Tibial nerve (tissue), 4 donors: ENCODE results near the gene ADD2. TPM values are rescaled to one million over a fixed set of nuclear protein-coding genes. Genes with fewer than 3 reads are reported as not detected.

Experiments used
- DNase-seq, 2 donors: peaks; one replicate each; pipeline ENCODE4 v3.0.0-alpha.2; 2019; ENCODE audit warnings: low spot score in 2 of 2
- H3K27ac ChIP-seq, 4 donors: fragments of 200-600 bp; sonication (generic) in 3 of 4; one replicate each; pipeline ENCODE4 v1.5.1; 2017 to 2019; ENCODE audit warnings: mild to moderate bottlenecking in 1 of 4
- H3K27me3 ChIP-seq, 2 donors: fragments of 200-600 bp; sonication (generic) in 1 of 2; one replicate each; pipeline versions ENCODE4 v1.5.1 to v1.6.0; 2017 to 2019
- H3K36me3 ChIP-seq, 3 donors: fragments of 200-600 bp; sonication (generic); one replicate each; pipeline ENCODE4 v1.5.1; 2018 to 2019
- H3K4me1 ChIP-seq, 4 donors: fragments of 200-600 bp; sonication (generic) in 3 of 4; one replicate each; pipeline ENCODE4 v1.5.1; 2017 to 2019
- H3K4me3 ChIP-seq, 4 donors: fragments of 200-600 bp; sonication (generic) in 3 of 4; one replicate each; pipeline ENCODE4 v1.5.1; 2017 to 2019; ENCODE audit warnings: mild to moderate bottlenecking in 1 of 4, moderate library complexity in 1 of 4
- H3K9me3 ChIP-seq, 4 donors: fragments of 200-600 bp; sonication (generic) in 3 of 4; one replicate each; pipeline ENCODE4 v1.5.1; 2017 to 2019
- CTCF ChIP-seq, 5 experiments: fragments of 200-600 bp in 3 of 5; fragments of 450-650 bp in 2 of 5; sonication (generic) in 3 of 5; IDR thresholded peaks; one replicate each; pipeline ENCODE4 v1.5.1; 2016 to 2019; ENCODE audit warnings: antibody characterized with exemption in 5 of 5, mild to moderate bottlenecking in 3 of 5, moderate library complexity in 2 of 5
- EP300 ChIP-seq, 2 donors: sonication (generic); formaldehyde crosslinking; IDR thresholded peaks; one replicate each; pipeline ENCODE4 v1.6.1; 2017; ENCODE audit warnings: antibody characterized with exemption in 2 of 2, mild to moderate bottlenecking in 1 of 2
- POLR2A ChIP-seq, 2 donors: fragments of 450-650 bp; IDR thresholded peaks; one replicate each; pipeline ENCODE4 v1.6.1; 2017; ENCODE audit warnings: antibody characterized with exemption in 2 of 2, mild to moderate bottlenecking in 2 of 2, moderate library complexity in 2 of 2
- WGBS, 2 donors: methylation state at CpG; one replicate each; pipeline ENCODE4 v1.1.5; 2018; 5-methylcytosine and 5-hydroxymethylcytosine counted together
- total RNA-seq, 4 donors: library from RNA; depleted of rRNA; stranded (reverse); fragments of >200 nt; gene quantifications; one replicate each; pipeline ENCODE4 v1.1.0, GENCODE V29; 2016

Gene ADD2
- total RNA-seq, 4 donors from 2014 or later: 0.63 to 6.0 (median 3.2) TPM

- DNase-seq: no peak
- Histone ChIP-seq H3K27ac (no peak overlapping the region), H3K36me3 (no peaks in the 10 kb centered on the region), H3K4me3 (no peak overlapping the region), H3K4me1 (no peaks in the 10 kb centered on the region), H3K9me3 (no peaks in the 10 kb centered on the region), H3K27me3 (no peaks in the 10 kb centered on the region)
- TF ChIP-seq CTCF (IDR thresholded peaks at IDR 0.05) (no peak), POLR2A (IDR thresholded peaks at IDR 0.05) (no peak), EP300 (IDR thresholded peaks at IDR 0.05) (no peak)
- 48 to 58% methylated on average over 4 of the region's 4 CpGs for WGBS, 2 donors
These were observed 128.1 kb downstream of the ADD2 start for GRCh38 chr2:70639841-70640436.

- no peak for DNase-seq
- Histone ChIP-seq H3K27ac (no peak overlapping the region), H3K36me3 (no peaks in the 10 kb centered on the region), H3K4me3 (no peak overlapping the region), H3K27me3 (no peaks in the 10 kb centered on the region), H3K4me1 (no peaks in the 10 kb centered on the region), H3K9me3 (peaks cover 0 to 8% (median 0%) of the 10 kb centered on the region in 4 donors)
- WGBS, 2 donors: 70 to 76% methylated on average over 2 of the region's 2 CpGs
- TF ChIP-seq POLR2A (IDR thresholded peaks at IDR 0.05): no peak
- no peak for TF ChIP-seq CTCF (IDR thresholded peaks at IDR 0.05)
- no peak for TF ChIP-seq EP300 (IDR thresholded peaks at IDR 0.05)
These were observed 129.4 kb downstream of the ADD2 start for GRCh38 chr2:70638561-70638960.

GRCh38 chr2:70633508-70633907 lies 134.5 kb downstream of the ADD2 start:
- 83 to 85% methylated on average over 1 of the region's 1 CpG for WGBS, 2 donors
- no peaks in the 10 kb centered on the region for H3K4me1 ChIP-seq
- no peak overlapping the region for H3K4me3 ChIP-seq
- H3K9me3 ChIP-seq: peaks cover 0 to 19% (median 1%) of the 10 kb centered on the region in 4 donors
- DNase-seq: no peak
- H3K27me3 ChIP-seq: no peaks in the 10 kb centered on the region
- H3K36me3 ChIP-seq: no peaks in the 10 kb centered on the region
- no peak overlapping the region for H3K27ac ChIP-seq
- TF ChIP-seq CTCF (IDR thresholded peaks at IDR 0.05): no peak

GRCh38 chr2:70632966-70633365 lies 135.0 kb downstream of the ADD2 start:
- Histone ChIP-seq H3K4me1 (no peaks in the 10 kb centered on the region), H3K4me3 (no peak overlapping the region), H3K27ac (no peak overlapping the region), H3K27me3 (no peaks in the 10 kb centered on the region), H3K9me3 (peaks cover 0 to 19% (median 1%) of the 10 kb centered on the region in 4 donors), H3K36me3 (no peaks in the 10 kb centered on the region)
- DNase-seq: no peak
- TF ChIP-seq POLR2A (IDR thresholded peaks at IDR 0.05) (no peak), EP300 (IDR thresholded peaks at IDR 0.05) (no peak), CTCF (IDR thresholded peaks at IDR 0.05) (no peak)
- WGBS, 2 donors: 83 to 85% methylated on average over 1 of the region's 1 CpG

- Histone ChIP-seq H3K36me3 (no peaks in the 10 kb centered on the region), H3K27ac (no peak overlapping the region), H3K4me1 (peaks cover 0 to 2% (median 0%) of the 10 kb centered on the region in 4 donors), H3K9me3 (peaks cover 0 to 19% (median 1%) of the 10 kb centered on the region in 4 donors), H3K4me3 (no peak overlapping the region), H3K27me3 (no peaks in the 10 kb centered on the region)
- no peak for DNase-seq
- TF ChIP-seq CTCF (IDR thresholded peaks at IDR 0.05): no peak
- no peak for TF ChIP-seq EP300 (IDR thresholded peaks at IDR 0.05)
- TF ChIP-seq POLR2A (IDR thresholded peaks at IDR 0.05): no peak
- WGBS, 2 donors: 43 to 44% methylated on average over 1 of the region's 1 CpG
These were observed 135.6 kb downstream of the ADD2 start for GRCh38 chr2:70632388-70632787.
